ENCODE data around the gene FERMT3.

FERMT3 gene

DNA sequence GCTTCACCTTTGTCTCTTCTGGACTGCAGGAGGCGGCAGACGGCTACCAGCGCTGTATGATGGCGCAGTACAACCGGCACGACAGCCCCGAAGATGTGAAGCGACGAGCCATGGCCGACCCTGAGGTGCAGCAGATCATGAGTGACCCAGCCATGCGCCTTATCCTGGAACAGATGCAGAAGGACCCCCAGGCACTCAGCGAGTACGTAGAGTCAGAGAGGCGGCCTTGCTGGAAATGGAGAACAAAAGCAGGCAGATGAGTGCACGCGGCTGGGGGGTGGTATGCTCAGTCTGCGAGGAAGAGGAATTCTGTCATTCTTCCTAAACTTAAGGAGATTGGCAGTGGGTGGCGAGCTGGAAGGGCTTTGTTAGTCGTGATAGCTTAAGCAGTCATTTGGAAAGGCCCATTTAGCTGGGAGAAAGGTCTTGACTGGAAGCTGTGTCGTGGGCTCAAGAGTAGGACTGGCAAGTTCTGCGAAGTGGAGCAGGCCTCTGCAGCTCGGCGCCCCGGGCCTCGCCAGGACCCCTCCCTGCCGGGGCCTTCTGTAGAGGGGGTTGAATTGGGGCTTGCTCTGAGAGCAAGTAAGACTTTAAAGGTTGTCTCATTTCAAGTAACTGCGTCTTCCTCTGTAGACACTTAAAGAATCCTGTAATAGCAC is 3.0 kb upstream of the FERMT3 start:
- in situ Hi-C loops (cut with HindIII; ENCODE audit: low sequenced_read_pairs) = loop anchor here (10.0 to 25.0 kb wide), 2 partner anchors 71 to 434 kb away; no protein-coding TSS in a partner anchor
- H3K4me3 ChIP-seq (ENCODE audit: low read depth, low read length) = no peak overlapping the region
- no peak for TF ChIP-seq CTCF (IDR thresholded peaks at IDR 0.05; ENCODE audit: low read depth, low read length, missing control alignments)
- no peak for DNase-seq (ENCODE audit: low read depth)

DNA sequence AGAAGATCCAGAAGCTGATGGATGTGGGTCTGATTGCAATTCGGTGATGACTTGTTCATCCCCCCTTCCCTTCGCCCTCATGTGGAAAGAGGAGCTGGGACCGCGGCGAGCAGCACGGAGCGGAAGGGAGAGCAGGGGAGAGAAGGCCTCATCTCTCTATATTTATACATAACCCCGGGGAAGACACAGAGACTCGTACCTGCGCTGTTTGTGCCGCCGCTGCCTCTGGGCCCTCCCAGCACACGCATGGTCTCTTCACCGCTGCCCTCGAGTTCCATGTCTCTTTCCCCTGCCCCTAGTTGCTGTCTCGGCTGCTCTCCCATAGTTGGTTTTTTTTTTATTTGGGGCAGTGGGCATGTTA is 2.5 kb upstream of the FERMT3 start:
- no peak overlapping the region for H3K4me3 ChIP-seq (ENCODE audit: low read depth, low read length)
- no peak for DNase-seq (ENCODE audit: low read depth)
- TF ChIP-seq CTCF (IDR thresholded peaks at IDR 0.05; ENCODE audit: low read depth, low read length, missing control alignments) = no peak
- in situ Hi-C loops (cut with HindIII; ENCODE audit: low sequenced_read_pairs) = loop anchor here (10.0 to 25.0 kb wide), 2 partner anchors 71 to 433 kb away; no protein-coding TSS in a partner anchor

DNA sequence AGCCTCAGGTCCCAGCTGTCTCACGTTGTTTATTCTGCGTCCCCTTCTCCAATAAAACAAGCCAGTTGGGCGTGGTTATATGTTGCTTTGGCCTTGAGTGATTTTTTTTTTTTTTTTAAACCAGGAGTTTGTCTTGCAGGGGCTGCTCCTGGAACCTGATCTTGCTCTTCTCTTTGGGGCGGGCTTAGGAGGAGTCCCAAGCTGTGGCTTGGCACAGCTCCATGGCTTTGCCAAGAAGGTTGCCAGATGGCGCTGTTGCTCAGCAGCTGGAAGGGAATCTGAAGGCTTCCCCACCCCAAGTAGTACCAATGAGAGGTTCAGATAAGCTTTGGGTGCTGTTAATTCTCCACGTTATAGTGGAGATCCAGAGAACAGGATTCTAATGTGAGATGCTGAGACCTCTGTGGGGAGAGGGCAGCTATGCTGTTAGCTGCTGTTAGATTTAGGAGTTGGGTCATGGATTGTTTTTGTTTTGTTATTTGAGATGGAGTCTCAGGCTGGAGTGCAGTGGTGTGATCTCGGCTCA is 2.0 kb upstream of the FERMT3 start:
- H3K4me3 ChIP-seq (ENCODE audit: low read depth, low read length) = no peak overlapping the region
- in situ Hi-C loops (cut with HindIII; ENCODE audit: low sequenced_read_pairs) = loop anchor here (10.0 to 25.0 kb wide), 2 partner anchors 70 to 433 kb away; no protein-coding TSS in a partner anchor

DNA sequence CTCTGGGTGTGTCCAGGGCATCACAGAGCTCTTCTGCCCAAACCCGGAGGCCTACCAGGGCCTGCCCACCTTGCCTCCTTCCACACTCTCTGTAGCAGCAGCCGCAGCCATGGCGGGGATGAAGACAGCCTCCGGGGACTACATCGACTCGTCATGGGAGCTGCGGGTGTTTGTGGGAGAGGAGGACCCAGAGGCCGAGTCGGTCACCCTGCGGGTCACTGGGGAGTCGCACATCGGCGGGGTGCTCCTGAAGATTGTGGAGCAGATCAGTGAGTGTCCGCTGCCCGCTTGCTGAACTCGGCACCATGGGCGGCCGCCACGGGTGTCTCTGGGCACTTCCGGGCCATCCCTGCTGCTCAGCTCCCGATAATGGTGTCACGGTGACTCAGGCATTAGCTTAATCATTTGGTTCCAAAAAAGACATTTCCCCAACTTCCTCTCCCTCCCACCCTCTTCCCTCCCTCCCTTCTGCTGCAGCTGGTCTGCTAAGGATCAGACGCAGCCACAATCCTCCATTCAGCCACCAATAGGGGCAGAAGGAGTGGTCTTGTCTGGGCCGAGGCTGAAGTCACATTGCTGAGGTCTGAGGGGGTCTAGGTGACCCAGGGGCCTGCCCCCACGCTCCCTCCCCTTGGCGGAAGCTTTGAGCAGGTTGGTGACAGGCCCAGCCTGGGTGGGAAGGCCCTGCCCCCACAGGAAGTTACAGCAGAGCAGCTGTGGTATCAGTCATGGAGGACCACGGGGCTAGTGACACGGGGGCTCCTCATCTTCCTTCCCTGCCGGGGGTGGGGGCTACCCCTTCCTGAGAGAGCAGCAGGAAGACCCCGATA is 950 bp downstream of the FERMT3 start:
- in situ Hi-C loops (cut with HindIII; ENCODE audit: low sequenced_read_pairs) = loop anchor here (10.0 to 25.0 kb wide), 2 partner anchors 67 to 430 kb away; no protein-coding TSS in a partner anchor
- no peak overlapping the region for H3K4me3 ChIP-seq (ENCODE audit: low read depth, low read length)
- DNase-seq (ENCODE audit: low read depth) = no peak
- TF ChIP-seq CTCF (IDR thresholded peaks at IDR 0.05; ENCODE audit: low read depth, low read length, missing control alignments) = no peak

More for the DNA sequence above, 2.0 kb upstream of the FERMT3 start:
- TF ChIP-seq CTCF (IDR thresholded peaks at IDR 0.05; ENCODE audit: low read depth, low read length, missing control alignments) = peak; percentile 80
- DNase-seq (ENCODE audit: low read depth) = peak; percentile 94

GRCh38 chr11:64208086-64208795 is 1.7 kb downstream of the FERMT3 start:
- in situ Hi-C loops (cut with HindIII; ENCODE audit: low sequenced_read_pairs) = loop anchor here (10.0 to 25.0 kb wide), 2 partner anchors 67 to 429 kb away; no protein-coding TSS in a partner anchor
- no peak for DNase-seq (ENCODE audit: low read depth)
- no peak overlapping the region for H3K4me3 ChIP-seq (ENCODE audit: low read depth, low read length)
- TF ChIP-seq CTCF (IDR thresholded peaks at IDR 0.05; ENCODE audit: low read depth, low read length, missing control alignments) = no peak
